Dendritic cell treated with granulocyte-macrophage colony-stimulating factor and Interleukin-4, amounts not matched to agents 40 ng/mL and 50 ng/mL, for 4 days (primary cell): ENCODE data around the gene MRRF.
A peak's percentile ranks its signal among the peaks of the same experiment; 100 is the strongest.

Source experiments
- H3K27ac Mint-ChIP-seq: one replicate; pipeline ENCODE4 v1.8.0; 2022; ENCODE audit warnings: mild to moderate bottlenecking, mixed read lengths
- H3K27me3 Mint-ChIP-seq: one replicate; pipeline ENCODE4 v1.8.0; 2022; ENCODE audit warnings: mild to moderate bottlenecking, mixed read lengths
- H3K36me3 Mint-ChIP-seq: one replicate; pipeline ENCODE4 v1.8.0; 2022; ENCODE audit warnings: low read depth, mixed read lengths
- H3K4me1 Mint-ChIP-seq: one replicate; pipeline ENCODE4 v1.8.0; 2022; ENCODE audit warnings: low read depth, mixed read lengths
- H3K4me3 Mint-ChIP-seq: one replicate; pipeline ENCODE4 v1.8.0; 2022; ENCODE audit warnings: mild to moderate bottlenecking, moderate library complexity, mixed read lengths
- H3K9me3 Mint-ChIP-seq: one replicate; pipeline ENCODE4 v1.8.0; 2022; ENCODE audit warnings: mixed read lengths
- intact Hi-C: fragments of 100-400 bp; cut with micrococcal nuclease; formaldehyde crosslinking; loops from one replicate; pipeline ENCODE4 v1.15.0; 2022

The MRRF gene

DNA sequence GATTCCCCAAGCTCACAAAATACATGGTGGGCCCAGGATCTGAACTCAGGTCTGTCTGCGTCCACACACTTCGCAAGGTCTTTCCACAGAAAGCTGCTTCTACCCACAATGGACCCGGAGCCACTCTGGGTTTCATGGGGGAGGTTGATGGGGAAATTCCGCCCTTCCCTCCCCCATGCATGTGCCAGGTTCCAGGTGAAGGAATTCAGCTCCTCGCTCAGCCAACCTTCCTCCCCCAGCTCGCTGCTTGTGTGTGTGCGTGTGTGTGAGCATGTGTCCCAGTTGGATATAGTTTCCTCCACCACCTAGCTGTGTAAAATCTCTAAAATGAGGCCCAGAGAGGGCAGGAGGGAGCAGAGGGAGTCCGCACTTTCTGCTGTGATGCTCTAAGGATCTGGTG is 107.2 kb downstream of the MRRF start:
- Mint-ChIP-seq H3K27me3 (no peaks in the 10 kb centered on the region), H3K36me3 (peaks cover 57% of the 10 kb centered on the region), H3K27ac (peak overlapping the region; percentile 89), H3K4me1 (peaks cover 73% of the 10 kb centered on the region), H3K9me3 (peaks cover 9% of the 10 kb centered on the region), H3K4me3 (peak overlapping the region; percentile 98)
- intact Hi-C loops = no loop called here

DNA sequence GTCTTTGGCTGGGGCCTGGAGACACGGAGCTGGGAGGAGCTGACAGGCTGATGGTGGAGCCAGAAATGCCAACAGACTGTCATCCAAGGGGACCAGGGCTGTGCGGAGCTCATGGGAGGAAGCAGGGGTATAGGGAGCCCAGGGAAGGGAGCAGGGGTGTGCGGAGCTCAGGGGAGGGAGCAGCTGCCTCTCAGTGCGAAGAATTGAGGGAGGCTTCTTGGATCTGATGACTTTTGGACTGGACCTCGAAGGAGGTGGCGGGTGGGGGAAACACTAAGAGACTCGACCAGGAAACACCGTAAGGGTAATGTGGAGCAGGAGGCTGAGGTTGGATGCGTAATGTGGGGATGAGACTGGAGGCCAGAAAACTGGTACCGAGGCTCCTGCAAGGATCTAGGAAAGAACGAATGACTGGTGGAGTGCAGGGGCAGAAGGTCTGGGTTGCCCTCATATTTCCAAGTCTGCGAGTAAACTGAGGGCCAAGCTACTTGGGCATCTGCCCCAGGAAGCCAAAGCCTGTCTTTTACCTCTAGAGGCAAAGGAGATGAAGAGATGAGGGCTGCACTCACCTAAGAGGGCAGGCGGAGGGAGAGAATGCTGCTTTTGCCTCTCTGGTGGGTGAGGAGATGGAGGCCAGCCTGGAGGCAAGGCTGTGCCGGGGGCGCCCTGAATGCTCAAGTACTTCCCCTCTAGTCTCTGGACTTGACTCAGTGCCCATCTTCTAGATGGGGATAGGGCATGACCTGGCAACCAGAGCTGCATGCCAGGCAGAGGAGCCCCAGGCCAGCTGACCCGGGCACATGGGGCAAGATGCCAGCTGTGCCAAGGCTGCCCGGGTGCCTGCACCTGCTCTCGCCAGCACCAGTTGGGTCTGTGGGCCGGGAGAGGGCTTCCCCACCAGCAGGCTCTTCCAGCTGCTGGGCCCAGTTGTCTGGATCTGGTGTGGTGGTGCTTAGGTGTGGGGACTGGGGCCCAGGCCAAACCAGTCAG is 108.5 kb downstream of the MRRF start:
- no peaks in the 10 kb centered on the region for H3K27me3 Mint-ChIP-seq
- peaks cover 81% of the 10 kb centered on the region for H3K4me1 Mint-ChIP-seq
- peaks cover 11% of the 10 kb centered on the region for H3K9me3 Mint-ChIP-seq
- peaks cover 67% of the 10 kb centered on the region for H3K36me3 Mint-ChIP-seq
- peak overlapping the region; percentile 98 for H3K4me3 Mint-ChIP-seq
- peak overlapping the region; percentile 89 for H3K27ac Mint-ChIP-seq
- intact Hi-C loops = no loop called here

DNA sequence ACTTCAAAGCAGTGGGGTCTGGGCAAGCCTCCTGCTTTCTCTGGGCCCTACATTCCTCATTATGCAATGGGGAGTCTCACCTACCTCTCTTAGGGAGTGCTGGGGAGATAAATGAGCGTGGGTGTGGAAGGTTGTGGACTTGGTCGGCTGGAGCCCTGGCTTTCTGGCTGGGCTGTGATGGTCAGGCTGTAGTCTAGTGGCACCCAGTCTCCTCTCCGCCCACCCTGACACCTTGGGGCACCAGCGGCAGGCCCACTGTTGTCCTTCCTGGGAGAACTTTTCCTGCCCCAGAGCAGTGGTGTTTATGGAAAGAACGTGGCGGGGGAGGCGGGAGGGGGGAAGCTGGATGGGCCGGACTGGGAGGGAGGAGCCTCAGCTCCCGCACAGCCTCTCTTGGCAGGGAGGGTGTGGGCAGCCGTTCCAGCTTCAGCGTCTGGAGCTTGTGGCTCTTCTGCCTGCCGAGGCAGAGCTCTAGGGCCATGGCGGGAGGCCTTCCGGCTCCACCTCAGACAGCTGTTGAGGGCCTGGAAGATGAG is 110.3 kb downstream of the MRRF start:
- Mint-ChIP-seq H3K4me3 (peak overlapping the region; percentile 76), H3K27me3 (no peaks in the 10 kb centered on the region), H3K4me1 (peaks cover 79% of the 10 kb centered on the region), H3K36me3 (peaks cover 85% of the 10 kb centered on the region), H3K27ac (peak overlapping the region; percentile 78), H3K9me3 (peaks cover 16% of the 10 kb centered on the region)
- intact Hi-C loops = no loop called here

DNA sequence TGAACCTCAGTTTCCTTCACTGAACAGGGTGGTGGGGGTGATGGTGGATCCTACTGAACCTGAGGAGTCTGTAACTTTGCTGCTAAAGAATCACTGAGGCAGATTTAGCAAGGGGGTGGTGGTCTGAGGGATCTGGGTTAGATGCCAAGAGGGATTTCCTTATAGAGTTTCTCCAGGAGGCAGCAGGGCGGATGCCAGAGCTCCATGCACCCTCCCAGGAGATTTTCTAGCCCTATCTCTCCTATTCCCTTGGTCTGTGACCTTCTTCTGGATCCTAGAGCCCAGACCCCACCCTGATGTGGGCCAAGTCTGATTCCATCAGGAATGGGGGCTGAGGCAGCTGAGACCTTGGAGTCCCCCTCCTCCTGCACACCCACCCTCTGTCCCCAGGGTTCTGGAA is 112.1 kb downstream of the MRRF start:
- intact Hi-C loops = no loop called here

DNA sequence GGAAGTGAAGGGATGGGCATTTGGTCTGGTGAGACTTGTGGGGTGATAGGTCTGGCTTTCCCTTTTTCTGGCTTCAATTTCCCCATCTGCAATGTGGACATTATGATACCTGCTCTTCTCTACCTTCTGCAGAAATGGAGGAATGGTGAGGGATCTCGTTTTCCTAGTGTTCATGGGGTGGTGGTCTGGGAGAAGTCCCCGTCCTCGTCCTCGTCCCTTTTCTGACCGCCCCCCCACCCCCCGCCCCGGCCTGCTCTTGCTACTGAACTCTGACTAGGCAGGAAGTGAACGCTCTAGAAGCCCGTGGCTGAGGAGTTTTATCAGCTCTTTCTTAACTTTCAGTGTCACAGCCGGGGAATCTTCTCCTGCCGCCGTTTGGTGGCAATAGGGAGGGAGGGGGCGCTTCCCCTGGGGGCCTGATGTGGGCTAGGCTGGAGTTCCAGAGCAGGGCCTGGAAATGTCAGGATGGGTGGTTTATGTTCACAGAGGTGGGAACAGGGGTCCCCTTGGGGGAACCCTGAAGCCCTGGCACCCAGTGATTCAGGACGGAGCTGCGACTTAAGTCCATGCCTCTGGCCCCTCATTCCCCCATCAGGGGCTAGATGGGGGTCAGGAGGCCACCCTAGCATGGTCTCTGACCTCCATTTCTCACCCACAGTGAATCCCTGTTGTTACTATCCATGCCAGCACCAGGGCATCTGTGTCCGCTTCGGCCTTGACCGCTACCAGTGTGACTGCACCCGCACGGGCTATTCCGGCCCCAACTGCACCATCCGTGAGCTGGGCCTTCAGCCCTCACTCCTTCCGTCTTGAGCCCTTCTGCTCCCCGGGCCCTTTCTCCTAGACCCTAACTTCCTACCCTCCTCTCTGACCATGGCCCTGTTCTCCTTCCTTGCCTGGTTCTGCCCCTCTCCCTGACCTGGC is 112.8 kb downstream of the MRRF start:
- H3K4me3 Mint-ChIP-seq = peak overlapping the region; percentile 2
- peaks cover 90% of the 10 kb centered on the region for H3K36me3 Mint-ChIP-seq
- H3K9me3 Mint-ChIP-seq = peaks cover 16% of the 10 kb centered on the region
- H3K4me1 Mint-ChIP-seq = peaks cover 70% of the 10 kb centered on the region
- intact Hi-C loops = no loop called here
- peak overlapping the region; percentile 9 for H3K27ac Mint-ChIP-seq
- no peaks in the 10 kb centered on the region for H3K27me3 Mint-ChIP-seq

More for the DNA sequence above, 112.1 kb downstream of the MRRF start:
- H3K4me1 Mint-ChIP-seq = peaks cover 76% of the 10 kb centered on the region
- H3K9me3 Mint-ChIP-seq = peaks cover 16% of the 10 kb centered on the region
- H3K27me3 Mint-ChIP-seq = no peaks in the 10 kb centered on the region
- peak overlapping the region; percentile 76 for H3K4me3 Mint-ChIP-seq
- peaks cover 93% of the 10 kb centered on the region for H3K36me3 Mint-ChIP-seq
- peak overlapping the region; percentile 78 for H3K27ac Mint-ChIP-seq

DNA sequence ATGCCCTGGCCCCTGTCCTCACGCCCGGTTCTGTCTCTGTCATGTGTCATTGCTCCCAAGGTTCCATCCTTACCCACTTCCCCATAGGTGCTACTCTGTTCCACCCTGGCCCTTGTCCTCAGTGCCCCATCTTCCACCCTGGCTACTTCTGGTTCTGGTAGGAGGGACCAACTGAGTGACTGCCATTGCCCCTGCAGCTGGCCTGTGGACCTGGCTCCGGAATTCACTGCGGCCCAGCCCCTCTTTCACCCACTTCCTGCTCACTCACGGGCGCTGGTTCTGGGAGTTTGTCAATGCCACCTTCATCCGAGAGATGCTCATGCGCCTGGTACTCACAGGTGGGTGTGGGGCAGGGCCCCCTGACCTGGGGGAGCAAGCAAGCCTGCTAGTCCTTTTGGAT is 113.6 kb downstream of the MRRF start:
- Mint-ChIP-seq H3K9me3 (peaks cover 16% of the 10 kb centered on the region), H3K36me3 (peaks cover 90% of the 10 kb centered on the region), H3K4me1 (peaks cover 70% of the 10 kb centered on the region), H3K4me3 (no peak overlapping the region), H3K27me3 (no peaks in the 10 kb centered on the region), H3K27ac (peak overlapping the region; percentile 9)
- intact Hi-C loops = no loop called here

DNA sequence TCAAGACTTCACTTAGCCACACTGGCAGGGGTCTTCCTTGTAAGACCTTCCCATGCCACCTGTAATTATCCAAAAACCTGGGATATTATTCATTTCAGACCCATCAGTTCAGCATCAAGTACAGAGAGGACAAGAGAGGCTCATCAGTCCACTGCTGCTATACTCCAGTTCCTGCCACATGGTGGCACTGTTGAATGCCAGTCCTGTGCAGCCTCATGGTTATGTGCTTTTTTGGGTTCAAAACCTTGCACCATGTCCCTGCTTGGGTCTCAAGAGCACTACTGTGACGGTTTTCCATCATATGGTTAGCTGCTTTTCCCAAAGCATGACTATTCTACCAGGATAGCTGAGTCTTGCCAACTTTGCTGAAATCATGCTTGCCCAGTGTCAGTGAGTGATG is 114.7 kb downstream of the MRRF start:
- H3K27me3 Mint-ChIP-seq = no peaks in the 10 kb centered on the region
- no peak overlapping the region for H3K27ac Mint-ChIP-seq
- intact Hi-C loops = no loop called here
- H3K9me3 Mint-ChIP-seq = peaks cover 16% of the 10 kb centered on the region
- peaks cover 65% of the 10 kb centered on the region for H3K4me1 Mint-ChIP-seq
- peaks cover 90% of the 10 kb centered on the region for H3K36me3 Mint-ChIP-seq
- H3K4me3 Mint-ChIP-seq = no peak overlapping the region

DNA sequence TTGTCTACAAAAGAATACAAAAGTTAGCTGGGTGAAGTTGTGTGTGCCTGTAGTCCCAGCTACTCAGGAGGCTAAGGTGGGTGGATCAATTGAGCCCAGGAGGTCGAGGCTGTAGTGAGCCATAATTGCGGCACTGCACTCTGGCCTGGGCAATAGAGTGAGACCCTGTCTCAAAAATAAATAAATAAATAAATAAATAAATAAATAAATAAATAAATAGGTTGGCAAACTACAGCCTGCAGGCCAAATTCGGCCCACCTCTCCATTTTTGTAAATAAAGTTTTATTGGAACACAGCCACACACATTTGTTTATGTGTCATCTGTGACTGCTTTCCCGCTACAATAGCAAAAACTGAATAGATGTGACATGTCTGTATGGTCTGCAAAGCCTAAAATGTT is 115.6 kb downstream of the MRRF start:
- no peak overlapping the region for H3K4me3 Mint-ChIP-seq
- H3K36me3 Mint-ChIP-seq = peaks cover 91% of the 10 kb centered on the region
- peaks cover 16% of the 10 kb centered on the region for H3K9me3 Mint-ChIP-seq
- peaks cover 59% of the 10 kb centered on the region for H3K4me1 Mint-ChIP-seq
- no peak overlapping the region for H3K27ac Mint-ChIP-seq
- intact Hi-C loops = no loop called here
- no peaks in the 10 kb centered on the region for H3K27me3 Mint-ChIP-seq
